ENCODE data around the gene BCKDK.

GRCh38 chr16:31143011-31143693, 35.0 kb downstream of the BCKDK start:
- TF ChIP-seq ETV6 (CRISPR knock-in tag; conservative IDR thresholded peaks at IDR 0.05) (no peak), PBX3 (CRISPR knock-in tag; IDR thresholded peaks at IDR 0.05; ENCODE audit: borderline replicate concordance) (no peak), ZNF674 (CRISPR knock-in tag; IDR thresholded peaks at IDR 0.05; ENCODE audit: low read depth) (no peak), HDAC2 (CRISPR knock-in tag; IDR thresholded peaks at IDR 0.05) (no peak), ZNF451 (CRISPR knock-in tag; IDR thresholded peaks at IDR 0.05) (no peak), CEBPZ (IDR thresholded peaks at IDR 0.05; ENCODE audit: low read length) (no peak), HDAC6 (IDR thresholded peaks at IDR 0.05; ENCODE audit: low read depth, low read length) (no peak), ZNF138 (CRISPR knock-in tag; IDR thresholded peaks at IDR 0.05; ENCODE audit: low read depth) (no peak)
